HepG2 (cell line): Measurements from ENCODE around the gene COPZ1. TPM values are rescaled to one million over a fixed set of nuclear protein-coding genes. Genes with fewer than 3 reads are reported as not detected.
A peak's percentile ranks its signal among the peaks of the same experiment; 100 is the strongest.

ENCODE experiments used
- KDM6A ChIP-seq: IDR thresholded peaks from 2 replicates; pipeline ENCODE4 v1.6.1; 2016; ENCODE audit warnings: low read depth
- KIAA2018 ChIP-seq: sonication (generic); formaldehyde crosslinking; IDR thresholded peaks from 2 replicates; pipeline ENCODE4 v1.5.0; 2020; ENCODE audit warnings: mild to moderate bottlenecking, missing genetic modification reagents, borderline replicate concordance
- MED13 ChIP-seq: sonication (generic); formaldehyde crosslinking; IDR thresholded peaks from 2 replicates; pipeline ENCODE4 v1.5.0; 2020; ENCODE audit warnings: missing genetic modification reagents
- PHF8 ChIP-seq: sonication (generic); formaldehyde crosslinking; IDR thresholded peaks from 2 replicates; pipeline ENCODE4 v1.5.0; 2020; ENCODE audit warnings: missing genetic modification reagents
- SAP130 ChIP-seq: IDR thresholded peaks from 2 replicates; pipeline ENCODE4 v1.6.1; 2016; ENCODE audit warnings: low read depth
- SIN3B ChIP-seq: fragments of 150-350 bp; IDR thresholded peaks from 2 replicates; pipeline ENCODE4 v1.6.1; 2014; ENCODE audit warnings: low read length
- ZBTB21 ChIP-seq: sonication (generic); formaldehyde crosslinking; IDR thresholded peaks from 2 replicates; pipeline ENCODE4 v1.4.0; 2020; ENCODE audit warnings: missing genetic modification reagents
- ZNF318 ChIP-seq: sonication (generic); formaldehyde crosslinking; IDR thresholded peaks from 2 replicates; pipeline ENCODE4 v1.4.0; 2020; ENCODE audit warnings: mild to moderate bottlenecking, missing genetic modification reagents
- ZNF329 ChIP-seq: sonication (generic); formaldehyde crosslinking; IDR thresholded peaks from 2 replicates; pipeline ENCODE4 v1.9.0; 2021; ENCODE audit warnings: low read depth, mild to moderate bottlenecking, missing genetic modification reagents
- ZNF737 ChIP-seq: sonication (generic); formaldehyde crosslinking; IDR thresholded peaks from 2 replicates; pipeline ENCODE4 v1.5.0; 2020; ENCODE audit warnings: missing genetic modification reagents, mild to moderate bottlenecking, borderline replicate concordance
- ZSCAN5A ChIP-seq: sonication (generic); formaldehyde crosslinking; IDR thresholded peaks from 2 replicates; pipeline ENCODE4 v1.8.0; 2022; ENCODE audit warnings: mild to moderate bottlenecking, missing genetic modification reagents, borderline replicate concordance
- polyA plus RNA-seq, 8 experiments: library from polyadenylated mRNA; depleted of rRNA in 3 of 8; stranded (reverse) in 7 of 8; unstranded in 1 of 8; fragments of >200 nt; fragmentation: Illumina TruSeq in 4 of 8; extraction: Trizol in 4 of 8; gene quantifications; 2 replicates each; pipeline versions ENCODE4 v1.2.1 to v1.2.3, GENCODE V29; 2011 to 2016; ENCODE audit warnings: low read depth in 4 of 8, missing spikeins in 1 of 8, mixed read lengths in 1 of 8; ENCODE audit not compliant: insufficient read depth in 1 of 8
- total RNA-seq, 5 experiments: library from RNA; depleted of rRNA; stranded (reverse); fragments of >200 nt; fragmentation: Illumina TruSeq; extraction: Trizol; gene quantifications; 2 replicates each; pipeline ENCODE4 v1.2.3, GENCODE V29; 2016; ENCODE audit warnings: low read depth in 1 of 5

COPZ1 gene
- total and polyA plus RNA-seq, 2 of the 13 experiments (the other 11 are each of a cell fraction or from before 2014, with no cell fraction given): 125 to 184 TPM

GRCh38 chr12:54294152-54294952 lies 30.6 kb upstream of the COPZ1 start (continued):
- TF ChIP-seq ZNF318 (no peak), KIAA2018 (CRISPR knock-in tag) (no peak), KDM6A (peak; percentile 76; the same call in 1 of the 2 replicates), SAP130 (CRISPR knock-in tag) (peak; percentile 64), ZNF737 (CRISPR knock-in tag) (no peak), ZBTB21 (CRISPR knock-in tag) (no peak), ZSCAN5A (no peak), SIN3B (no peak), ZNF329 (CRISPR knock-in tag) (no peak), MED13 (CRISPR knock-in tag) (no peak), PHF8 (CRISPR knock-in tag) (no peak; the same call in 1 of the 2 replicates)
